ENCODE data around the gene MYLK2. TPM values are rescaled to one million over a fixed set of nuclear protein-coding genes. Genes with fewer than 3 reads are reported as not detected.

The MYLK2 gene
- total RNA-seq, 1 experiment from 2014 or later, result 0.74 TPM

DNA sequence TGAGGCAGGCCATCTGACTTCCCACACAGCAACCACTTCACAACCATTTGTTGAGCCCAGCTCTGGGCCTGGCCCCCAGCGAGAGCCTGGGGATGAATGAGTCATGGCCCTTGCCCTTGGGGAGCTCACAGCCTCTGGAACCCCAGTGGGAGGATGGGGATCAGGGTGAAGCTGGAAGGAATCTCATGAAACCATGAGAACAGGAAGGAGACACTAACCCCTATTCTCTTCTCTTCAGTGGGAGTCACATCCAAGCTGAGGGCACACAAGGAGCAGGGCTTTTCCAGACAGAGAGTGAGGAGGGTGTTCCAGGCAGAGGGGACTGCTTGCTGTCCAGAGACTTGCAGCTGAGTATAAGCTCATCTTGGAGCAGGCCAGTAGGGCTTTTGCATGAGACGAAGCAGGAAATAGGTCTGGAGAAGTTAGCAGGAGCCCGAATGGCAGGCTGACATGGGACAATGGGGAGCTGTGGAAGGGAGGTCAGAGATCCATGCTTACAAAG lies 18.8 kb downstream of the MYLK2 start:
- H3K27me3 Mint-ChIP-seq (ENCODE audit: low read depth), result peaks cover 2% of the 10 kb centered on the region
- Histone ChIP-seq H4K8ac (replicated peaks; ENCODE audit: insufficient read length, low read depth, low read length) (no peak overlapping the region), H4K5ac (ENCODE audit: insufficient read length, low read depth, low read length) (no peak overlapping the region), H4K91ac (ENCODE audit: insufficient read length, low read depth, low read length) (no peak overlapping the region), H3K27me3 (ENCODE audit: insufficient read depth, low read length) (no peaks in the 10 kb centered on the region), H2AFZ (ENCODE audit: low read length) (no peak overlapping the region), H3K27ac (ENCODE audit: insufficient read length, low read depth, low read length) (no peak overlapping the region), H2BK5ac (ENCODE audit: insufficient read length, low read length) (no peak overlapping the region), H3K4me2 (ENCODE audit: insufficient read depth, insufficient read length, low read length) (no peak overlapping the region), H3K9me3 (ENCODE audit: control insufficient read depth, low read depth, low read length) (no peaks in the 10 kb centered on the region), H3K23ac (ENCODE audit: insufficient read length, low read depth, low read length) (no peak overlapping the region), H3K4me1 (ENCODE audit: insufficient read depth, low read length) (no peaks in the 10 kb centered on the region; the same call in 1 of the 2 replicates), H2BK20ac (ENCODE audit: low read depth, low read length, poor library complexity, severe bottlenecking) (no peak overlapping the region), H3K18ac (ENCODE audit: insufficient read length, low read depth, low read length) (no peak overlapping the region), H4K20me1 (ENCODE audit: control insufficient read depth, insufficient read depth, insufficient read length) (no peaks in the 10 kb centered on the region), H2BK120ac (ENCODE audit: low read depth, low read length, poor library complexity, severe bottlenecking) (no peak overlapping the region), H3K79me2 (ENCODE audit: insufficient read depth, low read length) (no peaks in the 10 kb centered on the region), H2BK12ac (ENCODE audit: insufficient read length, low read depth, low read length) (no peak overlapping the region), H2BK15ac (ENCODE audit: low read depth, low read length) (no peak overlapping the region), H3T11ph (ENCODE audit: low read length) (no peak overlapping the region), H3K23me2 (ENCODE audit: insufficient read length, low read depth, low read length, poor library complexity, severe bottlenecking) (no peaks in the 10 kb centered on the region), H3K9ac (ENCODE audit: extremely low read depth, insufficient read length, low read length) (no peak overlapping the region), H3K14ac (ENCODE audit: insufficient read depth, low read length) (no peak overlapping the region), H3K79me1 (ENCODE audit: insufficient read depth, low read depth, low read length, poor library complexity, severe bottlenecking) (no peaks in the 10 kb centered on the region), H3K56ac (ENCODE audit: insufficient read length, low read depth, low read length) (no peak overlapping the region), H2AK5ac (ENCODE audit: insufficient read length, low read length) (no peak overlapping the region), H3K4ac (ENCODE audit: low read depth, low read length) (no peak overlapping the region)
- H3K4me3 Mint-ChIP-seq, result no peak overlapping the region
- TF ChIP-seq, protein P1, sequence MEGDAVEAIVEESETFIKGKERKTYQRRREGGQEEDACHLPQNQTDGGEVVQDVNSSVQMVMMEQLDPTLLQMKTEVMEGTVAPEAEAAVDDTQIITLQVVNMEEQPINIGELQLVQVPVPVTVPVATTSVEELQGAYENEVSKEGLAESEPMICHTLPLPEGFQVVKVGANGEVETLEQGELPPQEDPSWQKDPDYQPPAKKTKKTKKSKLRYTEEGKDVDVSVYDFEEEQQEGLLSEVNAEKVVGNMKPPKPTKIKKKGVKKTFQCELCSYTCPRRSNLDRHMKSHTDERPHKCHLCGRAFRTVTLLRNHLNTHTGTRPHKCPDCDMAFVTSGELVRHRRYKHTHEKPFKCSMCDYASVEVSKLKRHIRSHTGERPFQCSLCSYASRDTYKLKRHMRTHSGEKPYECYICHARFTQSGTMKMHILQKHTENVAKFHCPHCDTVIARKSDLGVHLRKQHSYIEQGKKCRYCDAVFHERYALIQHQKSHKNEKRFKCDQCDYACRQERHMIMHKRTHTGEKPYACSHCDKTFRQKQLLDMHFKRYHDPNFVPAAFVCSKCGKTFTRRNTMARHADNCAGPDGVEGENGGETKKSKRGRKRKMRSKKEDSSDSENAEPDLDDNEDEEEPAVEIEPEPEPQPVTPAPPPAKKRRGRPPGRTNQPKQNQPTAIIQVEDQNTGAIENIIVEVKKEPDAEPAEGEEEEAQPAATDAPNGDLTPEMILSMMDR (conservative IDR thresholded peaks at IDR 0.05), result no peak
- no peak for DNase-seq
- H3K27ac Mint-ChIP-seq, result no peak overlapping the region
- peaks cover 34 to 35% of the 10 kb centered on the region in 2 experiments for H3K4me1 Mint-ChIP-seq
- no CpG with 5 or more reads among the region's 3 CpGs for WGBS (ENCODE audit: extremely low coverage, insufficient read length, low lambda C conversion rate)
- H3K9me3 Mint-ChIP-seq, result no peaks in the 10 kb centered on the region
- H3K36me3 Mint-ChIP-seq (ENCODE audit: insufficient read depth in 1 of 3, low read depth in 3 of 3), result no peaks in the 10 kb centered on the region

Data from H9 (cell line).